ENCODE measurements around the gene DNAH8. TPM values are rescaled to one million over a fixed set of nuclear protein-coding genes. Genes with fewer than 3 reads are reported as not detected.

Gene DNAH8
- polyA plus RNA-seq, 3 donors: not detected

DNA sequence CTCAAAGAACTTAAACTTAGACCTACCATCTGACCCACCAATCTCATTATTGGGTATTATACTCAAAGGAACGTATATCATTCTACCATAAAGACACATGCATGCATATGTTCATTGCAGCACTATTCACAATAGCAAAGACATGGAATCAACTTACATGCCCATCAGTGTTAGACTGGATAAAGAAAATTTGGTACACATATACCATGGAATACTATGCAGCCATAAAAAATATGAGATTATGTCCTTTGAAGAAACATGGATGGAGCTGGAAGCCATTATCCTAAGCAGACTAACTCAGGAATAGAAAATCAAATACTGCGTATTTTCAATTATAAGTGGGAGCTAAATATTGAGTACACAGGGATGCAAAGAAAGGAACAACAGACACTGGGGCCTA lies 167.0 kb downstream of the DNAH8 start:
- Histone ChIP-seq H3K9ac (ENCODE audit: insufficient read depth, low read length, poor library complexity, severe bottlenecking) (no peak overlapping the region), H3K4me2 (replicated peaks; ENCODE audit: extremely low read depth, low read length, poor library complexity, severe bottlenecking) (no peak overlapping the region), H3K36me3 (replicated peaks in 1 of 2; ENCODE audit: control insufficient read depth in 1 of 2, insufficient read depth in 2 of 2, low read length in 2 of 2) (no peaks in the 10 kb centered on the region), H3K9me3 (replicated peaks in 1 of 2; ENCODE audit: control insufficient read depth in 1 of 2, insufficient read depth in 1 of 2, low read length in 2 of 2) (no peaks in the 10 kb centered on the region), H2AFZ (ENCODE audit: insufficient read depth, low read depth, low read length, poor library complexity, severe bottlenecking) (no peak overlapping the region), H3K4me3 (replicated peaks in 1 of 3; ENCODE audit: low read depth in 2 of 3, low read length in 3 of 3) (no peak overlapping the region), H3K79me2 (ENCODE audit: insufficient read depth, low read length) (no peaks in the 10 kb centered on the region), H3K4me1 (ENCODE audit: control insufficient read depth in 1 of 2, insufficient read depth in 2 of 2, low read length in 2 of 2) (peaks cover 4 to 5% of the 10 kb centered on the region in 2 donors), H3K27me3 (ENCODE audit: control insufficient read depth in 2 of 2, insufficient read depth in 2 of 2, low read length in 2 of 2) (no peaks in the 10 kb centered on the region), H4K20me1 (ENCODE audit: insufficient read depth, low read length) (no peaks in the 10 kb centered on the region), H3K27ac (ENCODE audit: low read depth in 1 of 2, low read length in 2 of 2) (no peak overlapping the region)
- peaks cover 0 to 6% (median 0%) of the 10 kb centered on the region in 7 donors for H3K9me3 Mint-ChIP-seq
- H3K27ac Mint-ChIP-seq: no peak overlapping the region
- intact Hi-C loops (cut with micrococcal nuclease): no loop called here
- WGBS (ENCODE audit: insufficient coverage): no CpG with 5 or more reads among the region's 2 CpGs
- DNase-seq: no peak
- TF ChIP-seq, protein P1, sequence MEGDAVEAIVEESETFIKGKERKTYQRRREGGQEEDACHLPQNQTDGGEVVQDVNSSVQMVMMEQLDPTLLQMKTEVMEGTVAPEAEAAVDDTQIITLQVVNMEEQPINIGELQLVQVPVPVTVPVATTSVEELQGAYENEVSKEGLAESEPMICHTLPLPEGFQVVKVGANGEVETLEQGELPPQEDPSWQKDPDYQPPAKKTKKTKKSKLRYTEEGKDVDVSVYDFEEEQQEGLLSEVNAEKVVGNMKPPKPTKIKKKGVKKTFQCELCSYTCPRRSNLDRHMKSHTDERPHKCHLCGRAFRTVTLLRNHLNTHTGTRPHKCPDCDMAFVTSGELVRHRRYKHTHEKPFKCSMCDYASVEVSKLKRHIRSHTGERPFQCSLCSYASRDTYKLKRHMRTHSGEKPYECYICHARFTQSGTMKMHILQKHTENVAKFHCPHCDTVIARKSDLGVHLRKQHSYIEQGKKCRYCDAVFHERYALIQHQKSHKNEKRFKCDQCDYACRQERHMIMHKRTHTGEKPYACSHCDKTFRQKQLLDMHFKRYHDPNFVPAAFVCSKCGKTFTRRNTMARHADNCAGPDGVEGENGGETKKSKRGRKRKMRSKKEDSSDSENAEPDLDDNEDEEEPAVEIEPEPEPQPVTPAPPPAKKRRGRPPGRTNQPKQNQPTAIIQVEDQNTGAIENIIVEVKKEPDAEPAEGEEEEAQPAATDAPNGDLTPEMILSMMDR (IDR thresholded peaks at IDR 0.05): no peak
- H3K4me3 Mint-ChIP-seq: no peak overlapping the region
- peaks cover 0 to 2% (median 2%) of the 10 kb centered on the region in 3 donors for H3K27me3 Mint-ChIP-seq (ENCODE audit: low read depth in 3 of 3)
- H3K4me1 Mint-ChIP-seq: peaks cover 11% of the 10 kb centered on the region
- H3K36me3 Mint-ChIP-seq: no peaks in the 10 kb centered on the region

DNA sequence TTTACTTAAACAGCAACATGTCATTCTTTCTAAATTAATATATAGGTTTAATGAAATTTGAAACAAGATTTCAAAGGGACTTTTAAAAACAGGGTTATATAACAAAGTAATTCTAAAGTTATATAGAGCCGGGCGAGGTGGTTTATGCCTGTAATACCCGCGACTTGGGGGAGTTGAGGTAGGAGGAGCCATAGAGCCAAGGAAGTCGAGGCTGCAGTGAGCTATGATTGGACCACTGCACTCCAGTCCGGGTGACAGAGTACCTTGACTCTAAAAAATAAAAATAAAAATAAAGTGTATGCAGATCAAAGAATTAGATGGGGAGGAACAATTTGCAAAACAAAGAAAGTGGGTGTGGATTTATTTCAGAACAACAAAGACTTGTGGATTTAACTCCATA lies 182.4 kb downstream of the DNAH8 start:
- DNase-seq: no peak
- no peak overlapping the region for H3K4me2 ChIP-seq (replicated peaks; ENCODE audit: extremely low read depth, low read length, poor library complexity, severe bottlenecking)
- H3K27me3 ChIP-seq (ENCODE audit: control insufficient read depth in 2 of 2, insufficient read depth in 2 of 2, low read length in 2 of 2): no peaks in the 10 kb centered on the region
- H3K9ac ChIP-seq (ENCODE audit: insufficient read depth, low read length, poor library complexity, severe bottlenecking): no peak overlapping the region
- Mint-ChIP-seq H3K27me3 (ENCODE audit: low read depth in 3 of 3) (peaks cover 7 to 16% (median 14%) of the 10 kb centered on the region in 3 donors), H3K9me3 (peaks cover 0 to 5% (median 0%) of the 10 kb centered on the region in 7 donors), H3K4me3 (no peak overlapping the region), H3K27ac (no peak overlapping the region), H3K36me3 (no peaks in the 10 kb centered on the region), H3K4me1 (no peaks in the 10 kb centered on the region)
- no peaks in the 10 kb centered on the region for H3K4me1 ChIP-seq (ENCODE audit: control insufficient read depth in 1 of 2, insufficient read depth in 2 of 2, low read length in 2 of 2)
- 93% methylated on average over 5 of the region's 6 CpGs for WGBS (ENCODE audit: insufficient coverage)
- no peaks in the 10 kb centered on the region for H3K36me3 ChIP-seq (replicated peaks in 1 of 2; ENCODE audit: control insufficient read depth in 1 of 2, insufficient read depth in 2 of 2, low read length in 2 of 2)
- H3K4me3 ChIP-seq (replicated peaks in 1 of 3; ENCODE audit: low read depth in 2 of 3, low read length in 3 of 3): no peak overlapping the region
- no peaks in the 10 kb centered on the region for H3K79me2 ChIP-seq (ENCODE audit: insufficient read depth, low read length)
- no peak overlapping the region for H2AFZ ChIP-seq (ENCODE audit: insufficient read depth, low read depth, low read length, poor library complexity, severe bottlenecking)
- H3K27ac ChIP-seq (ENCODE audit: low read depth in 1 of 2, low read length in 2 of 2): no peak overlapping the region
- no peaks in the 10 kb centered on the region for H4K20me1 ChIP-seq (ENCODE audit: insufficient read depth, low read length)
- TF ChIP-seq, protein P1 (IDR thresholded peaks at IDR 0.05): no peak
- H3K9me3 ChIP-seq (replicated peaks in 1 of 2; ENCODE audit: control insufficient read depth in 1 of 2, insufficient read depth in 1 of 2, low read length in 2 of 2): no peaks in the 10 kb centered on the region
- intact Hi-C loops (cut with micrococcal nuclease): no loop called here

Data from CD14-positive monocyte (primary cell).